PC-3 (cell line): ENCODE measurements around the gene PHF12.

ENCODE experiments used
- EZH2 ChIP-seq: fragments of 300-600 bp; sonication (generic); IDR thresholded peaks from one replicate; pipeline ENCODE4 v1.6.1; 2017; ENCODE audit warnings: antibody characterized with exemption, mild to moderate bottlenecking, low read length; ENCODE audit not compliant: unreplicated experiment
- EZH2phosphoT487 ChIP-seq: fragments of 300-600 bp; sonication (generic); IDR thresholded peaks from 2 replicates; pipeline ENCODE4 v1.6.1; 2018; ENCODE audit warnings: mild to moderate bottlenecking, antibody characterized with exemption, low read length, borderline replicate concordance
- TF ChIP-seq, protein P1 (sequence below): fragments of 300-600 bp; sonication (generic); conservative IDR thresholded peaks from 2 replicates; pipeline ENCODE4 v1.5.1; 2017; ENCODE audit warnings: antibody characterized with exemption, low read depth, mild to moderate bottlenecking, low read length

DNA sequence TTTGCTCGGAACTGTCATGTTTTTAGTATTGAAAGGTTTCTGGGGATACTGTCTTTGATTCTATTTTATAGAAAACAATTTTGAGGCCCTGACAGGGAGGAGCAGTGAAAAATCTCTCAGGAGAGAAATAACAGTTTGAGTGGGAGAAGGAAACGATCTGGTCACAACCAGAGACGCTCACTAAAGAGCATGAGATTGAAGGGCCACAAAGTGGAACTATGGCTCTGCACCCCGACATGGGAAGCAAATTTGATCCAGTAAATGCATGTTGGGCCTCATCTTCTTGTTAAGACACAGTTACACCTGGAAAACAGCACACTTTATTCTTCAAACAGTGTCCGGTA is 96.0 kb downstream of the PHF12 start:
- TF ChIP-seq, protein P1, sequence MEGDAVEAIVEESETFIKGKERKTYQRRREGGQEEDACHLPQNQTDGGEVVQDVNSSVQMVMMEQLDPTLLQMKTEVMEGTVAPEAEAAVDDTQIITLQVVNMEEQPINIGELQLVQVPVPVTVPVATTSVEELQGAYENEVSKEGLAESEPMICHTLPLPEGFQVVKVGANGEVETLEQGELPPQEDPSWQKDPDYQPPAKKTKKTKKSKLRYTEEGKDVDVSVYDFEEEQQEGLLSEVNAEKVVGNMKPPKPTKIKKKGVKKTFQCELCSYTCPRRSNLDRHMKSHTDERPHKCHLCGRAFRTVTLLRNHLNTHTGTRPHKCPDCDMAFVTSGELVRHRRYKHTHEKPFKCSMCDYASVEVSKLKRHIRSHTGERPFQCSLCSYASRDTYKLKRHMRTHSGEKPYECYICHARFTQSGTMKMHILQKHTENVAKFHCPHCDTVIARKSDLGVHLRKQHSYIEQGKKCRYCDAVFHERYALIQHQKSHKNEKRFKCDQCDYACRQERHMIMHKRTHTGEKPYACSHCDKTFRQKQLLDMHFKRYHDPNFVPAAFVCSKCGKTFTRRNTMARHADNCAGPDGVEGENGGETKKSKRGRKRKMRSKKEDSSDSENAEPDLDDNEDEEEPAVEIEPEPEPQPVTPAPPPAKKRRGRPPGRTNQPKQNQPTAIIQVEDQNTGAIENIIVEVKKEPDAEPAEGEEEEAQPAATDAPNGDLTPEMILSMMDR: no peak
- TF ChIP-seq EZH2 (no peak), EZH2phosphoT487 (no peak)
